Activated CD4-positive, alpha-beta T cell treated with anti-CD3 and anti-CD28 coated beads for 36 hours (primary cell): ENCODE results near the gene DNAJB2. TPM values are rescaled to one million over a fixed set of nuclear protein-coding genes. Genes with fewer than 3 reads are reported as not detected.

Experiments
- ATAC-seq: fragments of 200-7000 bp; cut with Tn5 transposase; one replicate; pipeline ENCODE4 v1.10.0; 2021; ENCODE audit warnings: mild to moderate bottlenecking, moderate library complexity
- CTCF ChIA-PET: fragments of 350-600 bp; sonication (Branson Sonifier 250); formaldehyde crosslinking; loops from one replicate; lab custom pipeline; 2021; ENCODE audit warnings: antibody characterized with exemption; lab: Charles Lee
- POLR2A ChIA-PET: fragments of 350-600 bp; sonication (Branson Sonifier 250); formaldehyde crosslinking; loops from one replicate; lab custom pipeline; 2021; ENCODE audit warnings: antibody characterized with exemption, inconsistent platforms; lab: Charles Lee
- DNase-seq: peaks from one replicate; pipeline ENCODE4 v3.0.0-alpha.2; 2020
- H3K27ac Mint-ChIP-seq: one replicate; pipeline ENCODE4 v1.8.0; 2021; ENCODE audit warnings: mixed read lengths
- H3K27me3 Mint-ChIP-seq: one replicate; pipeline ENCODE4 v1.8.0; 2021; ENCODE audit warnings: mixed read lengths
- H3K36me3 Mint-ChIP-seq: one replicate; pipeline ENCODE4 v1.8.0; 2021; ENCODE audit warnings: low read depth, mixed read lengths
- H3K4me1 Mint-ChIP-seq: one replicate; pipeline ENCODE4 v1.8.0; 2021; ENCODE audit warnings: mixed read lengths
- H3K4me3 Mint-ChIP-seq: one replicate; pipeline ENCODE4 v1.8.0; 2021; ENCODE audit warnings: mild to moderate bottlenecking, moderate library complexity, mixed read lengths
- H3K9me3 Mint-ChIP-seq: one replicate; pipeline ENCODE4 v1.8.0; 2021; ENCODE audit warnings: low read depth, mixed read lengths
- intact Hi-C, 2 experiments: fragments of 100-400 bp; cut with DNase I in 1 of 2; cut with micrococcal nuclease in 1 of 2; formaldehyde crosslinking; loops; one replicate each; pipeline versions ENCODE4 v1.14.2 to v1.15.1; 2022 to 2024; cut with DNase I, micrococcal nuclease
- total RNA-seq, 2 experiments: library from RNA; stranded (reverse); gene quantifications; one replicate each; pipeline ENCODE4 v1.2.3, GENCODE V29; 2021

The DNAJB2 gene
- total RNA-seq, 2 experiments from 2014 or later, result 51.8 to 62.8 TPM

DNA sequence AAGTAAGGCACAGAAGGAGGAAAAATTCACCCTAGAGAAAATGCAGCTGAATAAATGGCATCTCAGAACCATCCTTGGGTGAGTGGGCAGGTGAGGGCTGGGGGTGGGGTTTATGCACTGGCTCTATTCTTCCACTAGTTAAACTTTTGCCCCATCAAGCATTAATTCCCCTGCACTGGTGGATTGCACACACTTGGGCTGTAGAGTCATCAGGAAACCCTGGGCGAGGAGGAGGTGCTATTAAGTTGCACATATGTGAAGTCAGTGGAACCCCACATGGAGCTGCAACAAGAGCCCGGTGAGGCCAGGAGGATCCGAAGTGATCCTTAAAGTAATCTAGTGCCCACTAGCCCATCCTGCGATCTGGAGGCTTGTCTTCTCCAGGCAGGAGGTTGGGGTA, 6.8 kb upstream of the DNAJB2 start:
- no peaks in the 10 kb centered on the region for H3K36me3 Mint-ChIP-seq
- no peak for ATAC-seq
- no peak overlapping the region for H3K4me3 Mint-ChIP-seq
- H3K4me1 Mint-ChIP-seq, result peaks cover 3% of the 10 kb centered on the region
- no peaks in the 10 kb centered on the region for H3K9me3 Mint-ChIP-seq
- DNase-seq, result no peak
- ChIA-PET POLR2A (no interaction called here), CTCF (interaction anchor here (15.5 kb wide), 1 partner anchor 23 kb away, joined by 257 read pairs; no protein-coding TSS in a partner anchor)
- no peak overlapping the region for H3K27ac Mint-ChIP-seq
- intact Hi-C loops, result no loop called here
- H3K27me3 Mint-ChIP-seq, result no peaks in the 10 kb centered on the region

- no peaks in the 10 kb centered on the region for H3K9me3 Mint-ChIP-seq
- POLR2A ChIA-PET, result no interaction called here
Measured at GRCh38 chr2:219272995-219273394, 6.2 kb upstream of the DNAJB2 start.

GRCh38 chr2:219273937-219274336, 5.2 kb upstream of the DNAJB2 start:
- Mint-ChIP-seq H3K4me3 (no peak overlapping the region), H3K4me1 (peaks cover 19% of the 10 kb centered on the region), H3K27ac (no peak overlapping the region), H3K9me3 (no peaks in the 10 kb centered on the region), H3K27me3 (no peaks in the 10 kb centered on the region), H3K36me3 (no peaks in the 10 kb centered on the region)
- intact Hi-C loops, result no loop called here
- CTCF ChIA-PET, result interaction anchor here (0.9 to 15.5 kb wide), 7 partner anchors 20 to 232 kb away, joined by 3 to 257 read pairs (median 4); partner anchors contain the start of genes TUBA4A and TUBA4B
- POLR2A ChIA-PET, result interaction anchor here (0.6 kb wide), 1 partner anchor 21 kb away, joined by 3 read pairs; no protein-coding TSS in a partner anchor
- ATAC-seq, result no peak
- DNase-seq, result no peak

More at GRCh38 chr2:219272995-219273394, 6.2 kb upstream of the DNAJB2 start:
- Mint-ChIP-seq H3K27me3 (no peaks in the 10 kb centered on the region), H3K36me3 (no peaks in the 10 kb centered on the region), H3K4me3 (no peak overlapping the region), H3K27ac (no peak overlapping the region), H3K4me1 (peaks cover 10% of the 10 kb centered on the region)
- DNase-seq (no peak), ATAC-seq (no peak)
- CTCF ChIA-PET, result interaction anchor here (0.8 to 15.5 kb wide), 2 partner anchors 23 to 77 kb away, joined by 3 to 257 read pairs; no protein-coding TSS in a partner anchor
- intact Hi-C loops, result no loop called here

DNA sequence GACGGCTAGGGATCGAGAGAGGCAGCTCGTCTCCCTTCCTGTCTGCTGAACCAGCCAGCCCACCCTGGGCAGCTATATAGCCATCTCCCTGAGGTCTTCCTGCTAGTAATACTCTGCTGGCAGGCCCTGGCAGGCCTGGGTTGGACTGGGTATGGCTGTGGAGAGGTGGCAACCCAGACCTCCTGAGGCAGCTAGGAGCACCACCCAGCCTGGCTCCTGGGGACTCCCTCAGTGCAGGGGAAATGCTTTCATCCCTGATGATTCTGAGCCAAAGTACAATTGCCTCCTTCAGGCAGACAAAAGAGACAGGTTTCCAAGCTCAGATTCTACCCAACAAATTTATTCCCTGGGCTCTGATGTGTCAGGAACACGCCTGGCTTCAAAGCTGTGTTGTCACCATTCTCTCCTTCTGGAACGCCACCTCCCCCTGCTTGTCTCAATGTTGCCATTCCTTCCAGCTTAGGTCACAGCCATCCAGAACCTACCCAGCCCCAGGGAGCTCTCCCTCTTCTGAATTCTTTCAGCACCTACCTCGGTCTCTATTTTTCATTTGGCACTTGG, 4.7 kb upstream of the DNAJB2 start:
- ChIA-PET CTCF (interaction anchor here (0.9 to 15.5 kb wide), 8 partner anchors 13 to 233 kb away, joined by 3 to 257 read pairs (median 4); partner anchors contain the start of genes TUBA4A and TUBA4B), POLR2A (no interaction called here)
- Mint-ChIP-seq H3K27ac (no peak overlapping the region), H3K27me3 (no peaks in the 10 kb centered on the region), H3K4me1 (peaks cover 20% of the 10 kb centered on the region), H3K36me3 (no peaks in the 10 kb centered on the region), H3K4me3 (no peak overlapping the region), H3K9me3 (no peaks in the 10 kb centered on the region)
- ATAC-seq (no peak), DNase-seq (no peak)
- intact Hi-C loops, result no loop called here

DNA sequence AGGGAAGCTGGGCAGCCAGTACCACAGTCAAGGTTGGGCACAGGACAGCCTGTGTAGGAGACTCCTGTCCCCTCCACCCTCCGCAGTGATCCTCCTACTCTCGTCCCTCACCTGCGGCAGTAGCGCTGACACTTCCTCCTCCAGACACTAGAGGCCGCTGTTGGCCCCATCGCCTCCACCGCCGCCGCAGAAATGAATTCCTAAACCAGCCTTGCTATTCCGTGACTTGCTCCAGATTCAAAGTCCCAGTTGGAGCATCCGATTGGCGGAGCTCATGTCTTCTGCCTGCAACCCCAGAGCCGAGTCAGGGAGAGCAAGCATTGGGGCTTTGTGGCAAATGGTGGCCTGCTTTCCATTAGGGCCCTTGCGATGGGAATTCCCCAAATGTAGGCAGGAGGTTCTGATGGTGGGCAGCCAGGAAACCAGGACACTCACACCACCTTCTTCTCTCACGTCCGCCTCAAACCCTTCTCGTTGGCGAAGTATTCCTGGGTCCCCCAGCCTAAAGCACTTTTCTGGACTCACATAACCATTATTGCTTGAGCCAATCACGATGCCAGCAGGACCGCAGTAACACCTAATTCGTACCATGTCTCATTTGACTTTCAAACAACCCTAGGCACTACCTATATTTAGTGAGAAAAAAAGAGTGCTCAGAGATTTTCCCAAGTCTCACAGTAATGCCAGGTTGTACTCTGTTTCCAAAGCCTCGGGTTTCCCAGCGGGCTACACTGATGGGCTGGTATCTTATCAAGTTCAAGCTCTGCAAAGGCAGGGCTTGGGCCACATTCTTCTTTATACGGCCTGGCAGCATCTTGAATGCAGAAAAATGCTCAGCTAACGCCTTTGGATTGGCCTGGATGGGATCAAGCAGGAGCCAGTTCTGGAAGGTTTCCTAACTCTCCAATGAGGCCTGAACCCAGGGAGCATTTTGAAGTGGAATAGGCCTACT, 1.2 kb upstream of the DNAJB2 start:
- H3K27ac Mint-ChIP-seq, result peak overlapping the region; percentile 93
- no peaks in the 10 kb centered on the region for H3K9me3 Mint-ChIP-seq
- peak overlapping the region; percentile 96 for H3K4me3 Mint-ChIP-seq
- peak; percentile 8 for ATAC-seq
- peaks cover 7% of the 10 kb centered on the region for H3K36me3 Mint-ChIP-seq
- DNase-seq, result peak; percentile 86
- intact Hi-C loops, result loop anchor here in 1 of 2 experiments (1.0 to 5.0 kb wide), 4 partner anchors 20 to 991 kb away; partner anchors contain the start of genes ABCB6 and ZFAND2B
- CTCF ChIA-PET, result interaction anchor here (0.6 to 15.5 kb wide), 26 partner anchors 9 to 660 kb away, joined by 3 to 257 read pairs (median 3); partner anchors contain the start of genes ANKZF1, CNPPD1, GLB1L and STK16
- H3K27me3 Mint-ChIP-seq, result no peaks in the 10 kb centered on the region
- POLR2A ChIA-PET, result interaction anchor here (0.6 to 2.6 kb wide), 10 partner anchors 24 to 619 kb away, joined by 3 to 33 read pairs (median 4); partner anchors contain the start of genes ANKZF1, ATG9A, BCS1L and DNPEP
- peaks cover 37% of the 10 kb centered on the region for H3K4me1 Mint-ChIP-seq

- ChIA-PET CTCF (interaction anchor here (0.8 to 15.5 kb wide), 20 partner anchors 8 to 281 kb away, joined by 3 to 257 read pairs (median 4); partner anchors contain the start of genes ANKZF1, CNPPD1, GLB1L and STK16), POLR2A (interaction anchor here (0.6 to 2.6 kb wide), 10 partner anchors 16 to 619 kb away, joined by 3 to 33 read pairs (median 4); partner anchors contain the start of genes ANKZF1, ATG9A, BCS1L and TUBA4A)
- Mint-ChIP-seq H3K9me3 (no peaks in the 10 kb centered on the region), H3K36me3 (peaks cover 10% of the 10 kb centered on the region), H3K4me1 (peaks cover 37% of the 10 kb centered on the region), H3K27ac (peak overlapping the region; percentile 93), H3K27me3 (no peaks in the 10 kb centered on the region), H3K4me3 (peak overlapping the region; percentile 96)
- intact Hi-C loops, result loop anchor here (1.0 to 5.0 kb wide), 19 partner anchors 16 to 991 kb away; partner anchors contain the start of genes ABCB6 (in 2 of the 2), ANKZF1 (in 2 of the 2), ATG9A (in 2 of the 2) and TUBA4A (in 2 of the 2)
- no peak for ATAC-seq
- no peak for DNase-seq
Measured at GRCh38 chr2:219278655-219279150, 463 bp upstream of the DNAJB2 start.

DNA sequence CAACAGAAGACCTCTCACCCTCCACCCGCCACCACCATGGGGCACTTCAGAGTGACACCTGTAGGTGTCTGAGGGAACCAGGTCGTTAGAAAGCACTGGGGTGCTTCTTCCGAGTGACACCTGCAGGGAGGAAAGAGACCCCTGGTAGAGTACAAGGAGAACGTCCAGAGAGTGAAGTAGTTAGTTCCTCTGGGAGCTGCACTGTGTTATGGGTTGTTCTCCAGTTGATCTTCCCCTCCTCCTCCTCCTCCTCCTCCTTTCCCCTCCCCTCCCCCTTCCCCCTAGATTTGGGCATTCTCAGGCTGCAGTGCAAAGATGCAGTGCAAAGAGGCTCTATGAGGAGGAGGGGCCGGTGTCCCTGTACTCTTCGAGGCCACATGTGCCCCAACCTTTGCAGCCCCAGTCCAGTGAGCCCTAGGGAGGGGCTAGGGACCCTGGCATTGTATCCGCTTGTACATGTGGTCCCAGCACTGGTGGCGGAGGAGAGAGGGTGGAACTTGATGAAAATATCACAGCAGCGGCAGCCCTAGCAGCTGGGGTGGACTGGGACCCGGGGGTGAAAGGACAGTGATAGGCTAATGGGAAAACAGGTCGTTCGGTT, 850 bp downstream of the DNAJB2 start:
- Mint-ChIP-seq H3K4me1 (peaks cover 37% of the 10 kb centered on the region), H3K27me3 (no peaks in the 10 kb centered on the region), H3K9me3 (no peaks in the 10 kb centered on the region), H3K4me3 (peak overlapping the region; percentile 96), H3K36me3 (peaks cover 10% of the 10 kb centered on the region), H3K27ac (peak overlapping the region; percentile 95)
- CTCF ChIA-PET, result interaction anchor here (0.9 to 15.5 kb wide), 5 partner anchors 15 to 120 kb away, joined by 3 to 257 read pairs (median 27); partner anchors contain the start of genes TUBA4A and TUBA4B
- POLR2A ChIA-PET, result interaction anchor here (1.6 to 2.6 kb wide), 3 partner anchors 26 to 50 kb away, joined by 8 to 33 read pairs (median 8); partner anchors contain the start of genes ANKZF1, ATG9A, TUBA4A and TUBA4B
- intact Hi-C loops, result loop anchor here (1.0 to 5.0 kb wide), 19 partner anchors 14 to 993 kb away; partner anchors contain the start of genes ABCB6 (in 2 of the 2), ANKZF1 (in 2 of the 2), ATG9A (in 2 of the 2) and TUBA4A (in 2 of the 2)
- ATAC-seq (no peak), DNase-seq (no peak)

DNA sequence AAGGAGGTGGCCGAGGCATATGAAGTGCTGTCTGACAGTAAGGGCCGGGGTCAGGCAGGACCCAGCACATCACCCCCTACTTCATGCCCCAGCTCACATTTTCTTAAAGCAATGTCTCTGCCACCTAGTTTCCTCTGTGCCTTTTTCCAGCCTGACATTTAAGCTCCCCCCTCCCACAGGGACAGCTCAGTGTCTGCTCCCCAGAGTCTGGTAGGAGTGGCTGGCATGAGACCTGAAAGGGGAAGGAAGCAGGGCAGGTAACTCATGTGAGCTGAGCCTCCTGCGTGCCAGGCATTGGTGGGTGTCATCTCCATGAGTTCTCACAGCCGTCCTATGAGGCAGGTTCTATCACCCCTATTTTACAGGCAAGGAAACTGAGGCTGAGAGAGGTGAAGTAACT, 1.5 kb downstream of the DNAJB2 start:
- intact Hi-C loops, result no loop called here
- Mint-ChIP-seq H3K27me3 (no peaks in the 10 kb centered on the region), H3K9me3 (no peaks in the 10 kb centered on the region), H3K36me3 (peaks cover 12% of the 10 kb centered on the region), H3K4me1 (peaks cover 37% of the 10 kb centered on the region), H3K27ac (peak overlapping the region; percentile 95), H3K4me3 (peak overlapping the region; percentile 96)
- ChIA-PET CTCF (interaction anchor here (0.9 to 15.5 kb wide), 3 partner anchors 15 to 121 kb away, joined by 3 to 257 read pairs (median 7); no protein-coding TSS in a partner anchor), POLR2A (interaction anchor here (0.8 kb wide), 1 partner anchor 31 kb away, joined by 3 read pairs; no protein-coding TSS in a partner anchor)
- ATAC-seq (no peak), DNase-seq (no peak)

- no peak for ATAC-seq
- no peaks in the 10 kb centered on the region for H3K9me3 Mint-ChIP-seq
- peak overlapping the region; percentile 37 for H3K27ac Mint-ChIP-seq
- H3K36me3 Mint-ChIP-seq, result peaks cover 17% of the 10 kb centered on the region
- POLR2A ChIA-PET, result no interaction called here
- intact Hi-C loops, result no loop called here
- H3K27me3 Mint-ChIP-seq, result no peaks in the 10 kb centered on the region
- peaks cover 39% of the 10 kb centered on the region for H3K4me1 Mint-ChIP-seq
- DNase-seq, result no peak
- CTCF ChIA-PET, result interaction anchor here (0.5 to 15.5 kb wide), 3 partner anchors 14 to 76 kb away, joined by 3 to 257 read pairs (median 7); no protein-coding TSS in a partner anchor
- H3K4me3 Mint-ChIP-seq, result no peak overlapping the region
Measured at GRCh38 chr2:219281588-219281987, 2.4 kb downstream of the DNAJB2 start.

- Mint-ChIP-seq H3K27me3 (no peaks in the 10 kb centered on the region), H3K9me3 (no peaks in the 10 kb centered on the region), H3K27ac (no peak overlapping the region), H3K36me3 (peaks cover 17% of the 10 kb centered on the region), H3K4me1 (peaks cover 36% of the 10 kb centered on the region), H3K4me3 (no peak overlapping the region)
- intact Hi-C loops, result no loop called here
- ATAC-seq (no peak), DNase-seq (no peak)
- CTCF ChIA-PET, result interaction anchor here (15.5 kb wide), 1 partner anchor 13 kb away, joined by 257 read pairs; no protein-coding TSS in a partner anchor
- POLR2A ChIA-PET, result interaction anchor here (0.6 kb wide), 1 partner anchor 37 kb away, joined by 5 read pairs; the partner anchor contains the start of genes GLB1L and STK16
Measured at GRCh38 chr2:219282375-219282774, 3.2 kb downstream of the DNAJB2 start.
